GM23338 (cell line): ENCODE measurements around the gene CALY. TPM values are rescaled to one million over a fixed set of nuclear protein-coding genes. Genes with fewer than 3 reads are reported as not detected.

Experiments used
- ATAC-seq: fragments of 200-7000 bp; cut with Tn5 transposase; 3 replicates; pipeline ENCODE4 v1.9.1; 2020
- DNase-seq: peaks from one replicate; pipeline ENCODE4 v3.0.0-alpha.2; 2015; ENCODE audit warnings: low spot score
- H2AFZ ChIP-seq: fragments of 200-600 bp; sonication (generic); 2 replicates; pipeline ENCODE4 v1.8.0; 2016; ENCODE audit warnings: antibody characterized with exemption, mild to moderate bottlenecking, moderate library complexity
- H3F3A ChIP-seq: fragments of 200-600 bp; sonication (generic); replicated peaks from 2 replicates; pipeline ENCODE4 v1.8.0; 2017; ENCODE audit warnings: antibody characterized with exemption, mixed run types, low read depth
- H3K27ac ChIP-seq: fragments of 200-600 bp; sonication (generic); 2 replicates; pipeline ENCODE4 v1.6.1; 2016; ENCODE audit warnings: low read depth
- H3K27me3 ChIP-seq: fragments of 200-600 bp; sonication (generic); 2 replicates; pipeline ENCODE4 v1.8.0; 2016; ENCODE audit warnings: mild to moderate bottlenecking, mixed run types, moderate library complexity; ENCODE audit not compliant: insufficient read depth
- H3K36me3 ChIP-seq: fragments of 200-600 bp; sonication (generic); 2 replicates; pipeline ENCODE4 v1.8.0; 2016; ENCODE audit warnings: mild to moderate bottlenecking; ENCODE audit not compliant: insufficient read depth
- H3K4me1 ChIP-seq: fragments of 200-600 bp; sonication (generic); 2 replicates; pipeline ENCODE4 v1.8.0; 2016; ENCODE audit warnings: mild to moderate bottlenecking, moderate library complexity; ENCODE audit not compliant: insufficient read depth
- H3K4me2 ChIP-seq: fragments of 200-600 bp; sonication (generic); 2 replicates; pipeline ENCODE4 v1.7.1; 2017; ENCODE audit warnings: mixed run types
- H3K4me3 ChIP-seq: fragments of 200-600 bp; sonication (generic); 2 replicates; pipeline ENCODE4 v1.6.1; 2016; ENCODE audit warnings: mixed run types
- H3K79me2 ChIP-seq: fragments of 200-600 bp; sonication (generic); replicated peaks from 2 replicates; pipeline ENCODE4 v1.8.0; 2017; ENCODE audit warnings: mild to moderate bottlenecking; ENCODE audit not compliant: insufficient read depth
- H3K9me2 ChIP-seq: fragments of 200-600 bp; sonication (generic); 2 replicates; pipeline ENCODE4 v1.8.0; 2017; ENCODE audit not compliant: insufficient read depth
- H4K20me1 ChIP-seq: fragments of 200-600 bp; sonication (generic); replicated peaks from 2 replicates; pipeline ENCODE4 v1.8.0; 2017; ENCODE audit warnings: mild to moderate bottlenecking; ENCODE audit not compliant: insufficient read depth
- H3K27ac Mint-ChIP-seq: 2 replicates; pipeline ENCODE4 v1.8.0; 2020; ENCODE audit warnings: inconsistent platforms, mild to moderate bottlenecking, moderate library complexity, mixed read lengths
- H3K27me3 Mint-ChIP-seq: 3 replicates; pipeline ENCODE4 v1.8.0; 2022; ENCODE audit warnings: low read depth, mild to moderate bottlenecking, moderate library complexity, mixed read lengths, inconsistent platforms; ENCODE audit not compliant: insufficient read depth, poor library complexity
- H3K36me3 Mint-ChIP-seq: 3 replicates; pipeline ENCODE4 v1.8.0; 2021; ENCODE audit warnings: low read depth, mild to moderate bottlenecking, inconsistent platforms, moderate library complexity, mixed read lengths
- H3K4me1 Mint-ChIP-seq: 3 replicates; pipeline ENCODE4 v1.8.0; 2020; ENCODE audit warnings: mild to moderate bottlenecking, inconsistent platforms, mixed read lengths
- H3K4me3 Mint-ChIP-seq: 3 replicates; pipeline ENCODE4 v1.8.0; 2021; ENCODE audit warnings: moderate library complexity, mild to moderate bottlenecking, inconsistent platforms, mixed read lengths
- H3K9me3 Mint-ChIP-seq: 3 replicates; pipeline ENCODE4 v1.8.0; 2020; ENCODE audit warnings: moderate library complexity, mild to moderate bottlenecking, inconsistent platforms, mixed read lengths
- CREB1 ChIP-seq: fragments of 250-450 bp; sonication (Bioruptor Pico); IDR thresholded peaks from 2 replicates; pipeline ENCODE4 v1.5.0; 2020; ENCODE audit warnings: low read depth, mild to moderate bottlenecking, moderate library complexity
- ETS1 ChIP-seq: IDR thresholded peaks from 2 replicates; pipeline ENCODE4 v1.6.1; 2016; ENCODE audit warnings: antibody characterized with exemption
- EZH2 ChIP-seq: fragments of 200-600 bp; sonication (generic); IDR thresholded peaks from one replicate; pipeline ENCODE4 v1.8.0; 2017; ENCODE audit warnings: antibody characterized with exemption, mild to moderate bottlenecking, low read depth; ENCODE audit not compliant: unreplicated experiment
- EZH2phosphoT487 ChIP-seq: fragments of 200-600 bp; sonication (generic); IDR thresholded peaks from one replicate; pipeline ENCODE4 v1.8.1; 2018; ENCODE audit warnings: antibody characterized with exemption; ENCODE audit not compliant: unreplicated experiment
- JUNB ChIP-seq: IDR thresholded peaks from one replicate; pipeline ENCODE4 v1.6.1; 2016; ENCODE audit warnings: antibody characterized with exemption; ENCODE audit not compliant: unreplicated experiment
- NANOG ChIP-seq: IDR thresholded peaks from 2 replicates; pipeline ENCODE4 v1.6.1; 2016; ENCODE audit warnings: antibody characterized with exemption, borderline replicate concordance
- POLR2AphosphoS5 ChIP-seq: IDR thresholded peaks from 2 replicates; pipeline ENCODE4 v1.6.1; 2016; ENCODE audit warnings: antibody characterized with exemption, low read depth
- REST ChIP-seq: IDR thresholded peaks from one replicate; pipeline ENCODE4 v1.6.1; 2018; ENCODE audit warnings: antibody characterized with exemption; ENCODE audit not compliant: unreplicated experiment
- STAT1 ChIP-seq: IDR thresholded peaks from one replicate; pipeline ENCODE4 v1.6.1; 2016; ENCODE audit warnings: antibody characterized with exemption; ENCODE audit not compliant: unreplicated experiment
- ZNF114 ChIP-seq: fragments of 250-450 bp; sonication (Bioruptor Pico); IDR thresholded peaks from 2 replicates; pipeline ENCODE4 v1.5.0; 2020; ENCODE audit warnings: mild to moderate bottlenecking, moderate library complexity
- ZNF331 ChIP-seq: fragments of 250-450 bp; sonication (Bioruptor Pico); IDR thresholded peaks from 2 replicates; pipeline ENCODE4 v1.5.0; 2020; ENCODE audit warnings: low read depth, mild to moderate bottlenecking, moderate library complexity
- polyA plus RNA-seq: library from polyadenylated mRNA; unstranded; fragments of >200 nt; fragmentation: Nextera tagmentation; extraction: Ambion mirVana; gene quantifications from 2 replicates; pipeline ENCODE4 v1.2.1, GENCODE V29; 2016
- total RNA-seq: library from RNA; depleted of rRNA; stranded (reverse); fragments of >200 nt; shearing (Covaris generic); gene quantifications from 2 replicates; pipeline ENCODE4 v1.2.3, GENCODE V29; 2014
- TF ChIP-seq, protein P1 (sequence below), 2 experiments: fragments of 200-600 bp in 1 of 2; sonication (generic) in 1 of 2; conservative IDR thresholded peaks; 2 replicates each; pipeline versions ENCODE4 v1.5.1 to v1.6.1; 2016 to 2017; ENCODE audit warnings: antibody characterized with exemption in 2 of 2, low read depth in 2 of 2, mild to moderate bottlenecking in 2 of 2, moderate library complexity in 1 of 2

Gene CALY
- total and polyA plus RNA-seq, 2 experiments from 2014 or later, result 1.0 to 8.0 TPM

DNA sequence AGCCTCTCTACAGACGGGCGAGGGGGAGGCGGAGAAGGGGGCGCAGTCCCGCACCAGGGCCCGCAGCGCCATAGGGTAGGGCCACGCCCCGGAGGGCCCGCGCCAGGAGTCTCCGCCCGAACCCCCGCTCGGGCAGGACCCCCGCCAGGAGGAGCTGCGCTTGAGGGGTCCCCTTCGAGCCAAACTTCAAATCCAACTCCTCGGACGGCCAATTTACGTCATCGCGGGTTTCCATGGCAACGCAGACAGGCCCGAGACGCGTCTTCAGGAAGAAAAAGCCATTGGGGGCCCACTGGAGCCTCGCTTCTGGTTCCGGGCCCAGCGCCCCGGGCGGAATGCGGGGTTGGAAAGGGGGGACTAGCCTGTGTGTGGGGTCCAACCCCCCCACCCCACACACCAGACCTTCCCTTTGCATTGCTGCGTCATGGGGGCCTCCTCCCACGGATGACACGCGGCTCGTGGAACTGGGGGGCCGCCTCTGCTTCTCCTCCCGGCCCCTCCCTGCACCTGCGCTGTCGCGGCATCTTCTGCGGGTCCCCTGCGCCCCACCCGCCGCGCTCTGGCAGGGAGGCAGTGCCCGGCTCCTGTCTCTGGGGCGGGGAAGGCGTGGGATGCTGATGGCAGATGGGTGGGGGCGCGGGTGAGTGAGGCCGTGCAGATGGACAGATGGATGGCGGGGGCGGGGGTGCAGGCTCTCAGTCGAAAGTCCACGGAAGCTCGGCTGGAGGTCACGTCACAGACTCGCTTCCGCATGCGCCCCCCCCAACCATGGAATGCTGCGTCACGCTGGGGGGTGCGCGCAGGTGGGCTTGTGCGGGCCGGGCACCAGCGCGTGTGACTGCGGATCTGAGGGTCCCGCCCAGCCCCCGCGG lies 1.2 kb downstream of the CALY start:
- Histone ChIP-seq H3K4me3 (peak overlapping the region; percentile 60), H3K79me2 (no peaks in the 10 kb centered on the region), H3K27ac (no peak overlapping the region), H3K4me1 (no peaks in the 10 kb centered on the region), H3K36me3 (no peaks in the 10 kb centered on the region), H3F3A (0 out of 2 replicates have a peak, but pooled peaks cover 3% of the 10 kb centered on the region), H4K20me1 (no peaks in the 10 kb centered on the region), H3K9me2 (no peaks in the 10 kb centered on the region), H2AFZ (peak overlapping the region; percentile 80; the same call in 1 of the 2 replicates), H3K27me3 (peaks cover 65% of the 10 kb centered on the region), H3K4me2 (peak overlapping the region; percentile 80)
- TF ChIP-seq CREB1 (CRISPR knock-in tag) (peak; percentile 62; the same call in 1 of the 2 replicates), ETS1 (no peak), ZNF331 (CRISPR knock-in tag) (no peak), ZNF114 (CRISPR knock-in tag) (no peak), STAT1 (no peak)
- peak; percentile 81 for DNase-seq
- H3K27ac Mint-ChIP-seq, result no peak overlapping the region
- peaks cover 17% of the 10 kb centered on the region for H3K9me3 Mint-ChIP-seq
- peak; percentile 53 for ATAC-seq
- H3K36me3 Mint-ChIP-seq, result no peaks in the 10 kb centered on the region; the same call in 1 of the 3 replicates
- H3K4me3 Mint-ChIP-seq, result peak overlapping the region; percentile 47; the same call in 1 of the 3 replicates
- peaks cover 44% of the 10 kb centered on the region for H3K27me3 Mint-ChIP-seq
- H3K4me1 Mint-ChIP-seq, result no peaks in the 10 kb centered on the region; the same call in 2 of the 3 replicates

DNA sequence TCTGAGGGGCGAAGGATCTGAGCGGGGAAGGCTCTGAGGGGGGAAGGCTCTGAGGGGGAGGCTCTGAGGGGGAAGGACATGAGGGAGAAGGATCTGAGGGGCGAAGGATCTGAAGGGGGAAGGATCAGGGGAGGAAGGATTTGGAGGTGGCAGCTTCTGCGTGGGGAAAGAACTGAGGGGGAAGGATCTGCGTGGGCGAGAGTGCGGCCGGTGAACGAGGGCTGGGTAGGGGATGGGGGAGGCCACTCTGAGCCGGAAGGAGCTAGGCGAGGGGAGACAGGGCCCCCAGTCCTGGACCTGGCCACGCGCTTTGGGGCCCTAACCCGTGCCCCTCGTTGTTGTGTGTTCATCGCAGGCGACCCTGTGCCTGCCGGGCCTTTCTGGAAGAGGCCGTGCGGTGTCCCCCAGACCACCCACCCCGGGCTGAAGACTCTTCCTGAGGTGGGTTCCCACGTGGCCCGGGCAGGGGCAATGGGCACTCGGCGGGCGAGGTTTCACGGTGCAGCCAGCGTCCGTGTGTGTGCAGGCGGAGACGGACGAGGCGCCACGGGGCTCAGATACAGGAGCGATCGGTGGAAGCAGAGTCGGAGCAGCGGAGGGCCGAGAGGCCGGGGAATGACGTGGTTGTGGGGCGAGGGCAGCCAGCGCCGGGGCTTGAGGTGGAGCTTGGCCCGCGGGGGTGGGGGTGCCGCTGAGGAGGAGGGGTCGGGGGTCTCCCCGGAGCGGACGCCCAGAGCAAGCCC lies 2.0 kb downstream of the CALY start:
- Histone ChIP-seq H3K4me2 (peak overlapping the region; percentile 80), H3K79me2 (no peaks in the 10 kb centered on the region), H4K20me1 (no peaks in the 10 kb centered on the region), H3K27me3 (peaks cover 69% of the 10 kb centered on the region), H3K4me1 (no peaks in the 10 kb centered on the region), H2AFZ (peak overlapping the region; percentile 80; the same call in 1 of the 2 replicates), H3K36me3 (no peaks in the 10 kb centered on the region), H3K27ac (no peak overlapping the region), H3K4me3 (peak overlapping the region; percentile 60), H3F3A (0 out of 2 replicates have a peak, but pooled peaks cover 3% of the 10 kb centered on the region), H3K9me2 (no peaks in the 10 kb centered on the region)
- Mint-ChIP-seq H3K4me1 (no peaks in the 10 kb centered on the region; the same call in 1 of the 3 replicates), H3K27ac (no peak overlapping the region), H3K4me3 (peak overlapping the region; percentile 70), H3K27me3 (peaks cover 49% of the 10 kb centered on the region), H3K9me3 (peaks cover 17% of the 10 kb centered on the region), H3K36me3 (no peaks in the 10 kb centered on the region; the same call in 1 of the 3 replicates)
- DNase-seq (peak; percentile 60), ATAC-seq (peak; percentile 55)
- TF ChIP-seq ETS1, result no peak
- no peak for TF ChIP-seq NANOG
- TF ChIP-seq EZH2, result peak; percentile 66
- no peak for TF ChIP-seq STAT1
- TF ChIP-seq CREB1 (CRISPR knock-in tag), result no peak
- TF ChIP-seq ZNF114 (CRISPR knock-in tag), result no peak
- TF ChIP-seq JUNB, result no peak
- TF ChIP-seq POLR2AphosphoS5, result no peak
- no peak for TF ChIP-seq REST
- TF ChIP-seq, protein P1, sequence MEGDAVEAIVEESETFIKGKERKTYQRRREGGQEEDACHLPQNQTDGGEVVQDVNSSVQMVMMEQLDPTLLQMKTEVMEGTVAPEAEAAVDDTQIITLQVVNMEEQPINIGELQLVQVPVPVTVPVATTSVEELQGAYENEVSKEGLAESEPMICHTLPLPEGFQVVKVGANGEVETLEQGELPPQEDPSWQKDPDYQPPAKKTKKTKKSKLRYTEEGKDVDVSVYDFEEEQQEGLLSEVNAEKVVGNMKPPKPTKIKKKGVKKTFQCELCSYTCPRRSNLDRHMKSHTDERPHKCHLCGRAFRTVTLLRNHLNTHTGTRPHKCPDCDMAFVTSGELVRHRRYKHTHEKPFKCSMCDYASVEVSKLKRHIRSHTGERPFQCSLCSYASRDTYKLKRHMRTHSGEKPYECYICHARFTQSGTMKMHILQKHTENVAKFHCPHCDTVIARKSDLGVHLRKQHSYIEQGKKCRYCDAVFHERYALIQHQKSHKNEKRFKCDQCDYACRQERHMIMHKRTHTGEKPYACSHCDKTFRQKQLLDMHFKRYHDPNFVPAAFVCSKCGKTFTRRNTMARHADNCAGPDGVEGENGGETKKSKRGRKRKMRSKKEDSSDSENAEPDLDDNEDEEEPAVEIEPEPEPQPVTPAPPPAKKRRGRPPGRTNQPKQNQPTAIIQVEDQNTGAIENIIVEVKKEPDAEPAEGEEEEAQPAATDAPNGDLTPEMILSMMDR (conservative IDR thresholded peaks at IDR 0.05; ENCODE audit: low read depth in 2 of 2), result no peak
- peak; percentile 52 for TF ChIP-seq EZH2phosphoT487
